HEK293 (cell line): ENCODE data around the gene SRPK1.
A peak's percentile ranks its signal among the peaks of the same experiment; 100 is the strongest.

Source experiments
- BCL11A ChIP-seq: fragments of 450-650 bp; formaldehyde crosslinking; IDR thresholded peaks from 2 replicates; pipeline ENCODE4 v1.5.1; 2016; ENCODE audit warnings: low read depth, missing biosample characterization, missing genetic modification characterization
- HOXA7 ChIP-seq: sonication (generic); formaldehyde crosslinking; IDR thresholded peaks from 2 replicates; pipeline ENCODE4 v1.8.1; 2022; ENCODE audit warnings: missing genetic modification reagents, borderline replicate concordance
- HOXC10 ChIP-seq: sonication (generic); formaldehyde crosslinking; IDR thresholded peaks from 2 replicates; pipeline ENCODE4 v1.8.1; 2023; ENCODE audit warnings: mild to moderate bottlenecking, missing genetic modification reagents
- KLF10 ChIP-seq: fragments of 450-650 bp; IDR thresholded peaks from 2 replicates; pipeline ENCODE4 v1.5.1; 2018; ENCODE audit warnings: missing biosample characterization, mild to moderate bottlenecking, missing genetic modification characterization
- ZFHX2 ChIP-seq: fragments of 450-650 bp; formaldehyde crosslinking; conservative IDR thresholded peaks from 2 replicates; pipeline ENCODE4 v1.5.1; 2016; ENCODE audit warnings: missing biosample characterization, missing genetic modification characterization
- ZNF114 ChIP-seq: fragments of 450-650 bp; formaldehyde crosslinking; IDR thresholded peaks from 2 replicates; pipeline ENCODE4 v1.5.0; 2017; ENCODE audit warnings: missing biosample characterization, missing genetic modification characterization
- ZNF221 ChIP-seq: fragments of 450-650 bp; formaldehyde crosslinking; IDR thresholded peaks from 2 replicates; pipeline ENCODE4 v1.5.1; 2017; ENCODE audit warnings: missing biosample characterization, missing genetic modification characterization, borderline replicate concordance
- ZNF24 ChIP-seq: fragments of 450-650 bp; formaldehyde crosslinking; IDR thresholded peaks from 2 replicates; pipeline ENCODE4 v1.5.1; 2016; ENCODE audit warnings: missing biosample characterization, missing genetic modification characterization
- ZNF292 ChIP-seq: fragments of 450-650 bp; formaldehyde crosslinking; IDR thresholded peaks from 2 replicates; pipeline ENCODE4 v1.5.1; 2016; ENCODE audit warnings: low read depth, missing biosample characterization, missing genetic modification characterization, borderline replicate concordance
- ZNF416 ChIP-seq: fragments of 450-650 bp; formaldehyde crosslinking; IDR thresholded peaks from 2 replicates; pipeline ENCODE4 v1.5.1; 2016; ENCODE audit warnings: missing biosample characterization, missing genetic modification characterization
- ZNF510 ChIP-seq: fragments of 450-650 bp; formaldehyde crosslinking; IDR thresholded peaks from 2 replicates; pipeline ENCODE4 v1.5.1; 2018; ENCODE audit warnings: mild to moderate bottlenecking, missing genetic modification characterization, missing biosample characterization; ENCODE audit not compliant: insufficient replicate concordance
- ZNF624 ChIP-seq: fragments of 450-650 bp; formaldehyde crosslinking; IDR thresholded peaks from 2 replicates; pipeline ENCODE4 v1.5.1; 2017; ENCODE audit warnings: missing biosample characterization, missing genetic modification characterization
- ZNF654 ChIP-seq: fragments of 450-650 bp; formaldehyde crosslinking; IDR thresholded peaks from 2 replicates; pipeline ENCODE4 v1.5.1; 2016; ENCODE audit warnings: low read depth, missing biosample characterization, missing genetic modification characterization
- ZNF660 ChIP-seq: fragments of 450-650 bp; IDR thresholded peaks from 2 replicates; pipeline ENCODE4 v1.5.1; 2018; ENCODE audit warnings: missing biosample characterization, mild to moderate bottlenecking, missing genetic modification characterization
- ZNF747 ChIP-seq: fragments of 450-650 bp; formaldehyde crosslinking; IDR thresholded peaks from 2 replicates; pipeline ENCODE4 v1.5.1; 2016; ENCODE audit warnings: missing biosample characterization, missing genetic modification characterization
- ZNF776 ChIP-seq: fragments of 450-650 bp; formaldehyde crosslinking; IDR thresholded peaks from 2 replicates; pipeline ENCODE4 v1.5.0; 2017; ENCODE audit warnings: missing biosample characterization, missing genetic modification characterization, borderline replicate concordance
- ZNF843 ChIP-seq: fragments of 450-650 bp; formaldehyde crosslinking; IDR thresholded peaks from 2 replicates; pipeline ENCODE4 v1.5.1; 2016; ENCODE audit warnings: missing biosample characterization, missing genetic modification characterization
- ZSCAN30 ChIP-seq: fragments of 450-650 bp; IDR thresholded peaks from 2 replicates; pipeline ENCODE4 v1.5.1; 2018; ENCODE audit warnings: missing biosample characterization, mild to moderate bottlenecking, missing genetic modification characterization, moderate library complexity
- ZXDB ChIP-seq: fragments of 450-650 bp; formaldehyde crosslinking; IDR thresholded peaks from 2 replicates; pipeline ENCODE4 v1.5.1; 2016; ENCODE audit warnings: missing biosample characterization, missing genetic modification characterization
- TF ChIP-seq, protein P1 (sequence below): sonication (generic); formaldehyde crosslinking; IDR thresholded peaks from 2 replicates; pipeline ENCODE4 v1.8.1; 2022; ENCODE audit warnings: mild to moderate bottlenecking, moderate library complexity, missing genetic modification reagents
- TF ChIP-seq, protein P2 (sequence below): fragments of 450-650 bp; formaldehyde crosslinking; IDR thresholded peaks from 2 replicates; pipeline ENCODE4 v1.5.1; 2016; ENCODE audit warnings: missing biosample characterization, missing genetic modification characterization
- TF ChIP-seq, protein P3 (sequence below): fragments of 450-650 bp; formaldehyde crosslinking; IDR thresholded peaks from 2 replicates; pipeline ENCODE4; 2016; ENCODE audit warnings: missing biosample characterization, missing genetic modification characterization
- TF ChIP-seq, protein P4 (sequence below): fragments of 450-650 bp; formaldehyde crosslinking; IDR thresholded peaks from 2 replicates; pipeline ENCODE4 v1.5.1; 2016; ENCODE audit warnings: missing biosample characterization, missing genetic modification characterization
- TF ChIP-seq, protein P5 (sequence below): fragments of 450-650 bp; formaldehyde crosslinking; IDR thresholded peaks from 2 replicates; pipeline ENCODE4 v1.5.1; 2016; ENCODE audit warnings: missing biosample characterization, missing genetic modification characterization
- TF ChIP-seq, protein P6 (sequence below): fragments of 450-650 bp; formaldehyde crosslinking; IDR thresholded peaks from 2 replicates; pipeline ENCODE4 v1.5.1; 2017; ENCODE audit warnings: missing biosample characterization, missing genetic modification characterization
- TF ChIP-seq, protein P7 (sequence below): fragments of 450-650 bp; formaldehyde crosslinking; optimal IDR thresholded peaks from 2 replicates; pipeline ENCODE3; 2016; ENCODE audit warnings: missing biosample characterization, mild to moderate bottlenecking, missing genetic modification characterization

Gene SRPK1

DNA sequence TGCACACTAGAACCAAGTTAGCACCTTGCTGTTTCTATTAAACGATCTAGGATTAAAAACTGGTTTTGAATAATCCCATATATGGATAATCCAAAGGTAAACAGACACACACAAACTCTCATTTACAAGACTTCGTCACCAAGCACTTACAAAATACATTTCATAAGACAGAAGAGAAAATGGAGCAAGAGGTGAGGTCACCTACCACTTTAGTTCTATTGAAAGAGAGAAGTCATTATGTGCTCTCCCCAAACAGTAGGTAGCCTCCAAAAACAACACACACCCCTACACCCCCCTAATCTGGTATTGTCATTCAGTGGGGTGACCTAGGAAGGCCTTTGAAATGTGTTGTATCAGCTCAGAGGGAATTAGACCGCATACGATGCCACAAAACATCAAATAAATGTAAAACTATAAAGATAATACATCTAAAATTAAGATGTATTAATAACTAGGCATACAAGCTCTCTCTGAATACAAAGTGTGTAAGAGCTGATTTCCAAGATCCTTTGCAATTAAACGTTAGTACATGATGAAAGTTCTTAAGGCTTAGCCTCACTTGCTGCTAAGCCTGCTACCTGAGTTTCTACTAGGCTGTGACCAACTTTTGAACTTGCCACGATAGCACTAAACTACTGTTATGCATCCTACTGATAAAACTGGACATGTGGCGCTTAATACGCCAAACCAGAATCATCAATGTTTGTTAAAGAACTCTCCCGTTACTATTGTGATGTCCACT lies 1.6 kb downstream of the SRPK1 start (continued):
- TF ChIP-seq, protein P1, sequence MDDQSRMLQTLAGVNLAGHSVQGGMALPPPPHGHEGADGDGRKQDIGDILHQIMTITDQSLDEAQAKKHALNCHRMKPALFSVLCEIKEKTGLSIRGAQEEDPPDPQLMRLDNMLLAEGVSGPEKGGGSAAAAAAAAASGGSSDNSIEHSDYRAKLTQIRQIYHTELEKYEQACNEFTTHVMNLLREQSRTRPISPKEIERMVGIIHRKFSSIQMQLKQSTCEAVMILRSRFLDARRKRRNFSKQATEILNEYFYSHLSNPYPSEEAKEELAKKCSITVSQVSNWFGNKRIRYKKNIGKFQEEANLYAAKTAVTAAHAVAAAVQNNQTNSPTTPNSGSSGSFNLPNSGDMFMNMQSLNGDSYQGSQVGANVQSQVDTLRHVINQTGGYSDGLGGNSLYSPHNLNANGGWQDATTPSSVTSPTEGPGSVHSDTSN (CRISPR knock-in tag): no peak
- TF ChIP-seq ZNF747 (tag by site-specific recombination) (no peak), ZNF776 (tag by site-specific recombination) (no peak), ZNF24 (tag by site-specific recombination) (0 out of 2 replicates have a peak, but pooled peaks have one; percentile 48), ZSCAN30 (tag by site-specific recombination) (no peak), ZNF416 (no peak), ZNF660 (tag by site-specific recombination) (peak; percentile 56; the same call in 1 of the 2 replicates), HOXC10 (CRISPR knock-in tag) (no peak), ZNF221 (tag by site-specific recombination) (no peak), BCL11A (no peak), ZNF510 (no peak), ZNF624 (tag by site-specific recombination) (no peak), ZNF114 (tag by site-specific recombination) (no peak), HOXA7 (CRISPR knock-in tag) (no peak), ZNF292 (tag by site-specific recombination) (no peak), KLF10 (tag by site-specific recombination) (0 out of 2 replicates have a peak, but pooled peaks have one; percentile 20), ZXDB (tag by site-specific recombination) (no peak), ZFHX2 (tag by site-specific recombination) (no peak), ZNF843 (tag by site-specific recombination) (no peak), ZNF654 (tag by site-specific recombination) (no peak)
- TF ChIP-seq, protein P2, sequence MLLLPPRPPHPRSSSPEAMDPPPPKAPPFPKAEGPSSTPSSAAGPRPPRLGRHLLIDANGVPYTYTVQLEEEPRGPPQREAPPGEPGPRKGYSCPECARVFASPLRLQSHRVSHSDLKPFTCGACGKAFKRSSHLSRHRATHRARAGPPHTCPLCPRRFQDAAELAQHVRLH (tag by site-specific recombination): no peak
- TF ChIP-seq, protein P3, sequence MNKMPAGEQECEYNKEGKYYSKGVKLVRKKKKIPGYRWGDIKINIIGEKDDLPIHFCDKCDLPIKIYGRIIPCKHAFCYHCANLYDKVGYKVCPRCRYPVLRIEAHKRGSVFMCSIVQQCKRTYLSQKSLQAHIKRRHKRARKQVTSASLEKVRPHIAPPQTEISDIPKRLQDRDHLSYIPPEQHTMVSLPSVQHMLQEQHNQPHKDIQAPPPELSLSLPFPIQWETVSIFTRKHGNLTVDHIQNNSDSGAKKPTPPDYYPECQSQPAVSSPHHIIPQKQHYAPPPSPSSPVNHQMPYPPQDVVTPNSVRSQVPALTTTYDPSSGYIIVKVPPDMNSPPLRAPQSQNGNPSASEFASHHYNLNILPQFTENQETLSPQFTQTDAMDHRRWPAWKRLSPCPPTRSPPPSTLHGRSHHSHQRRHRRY: no peak
- TF ChIP-seq, protein P4, sequence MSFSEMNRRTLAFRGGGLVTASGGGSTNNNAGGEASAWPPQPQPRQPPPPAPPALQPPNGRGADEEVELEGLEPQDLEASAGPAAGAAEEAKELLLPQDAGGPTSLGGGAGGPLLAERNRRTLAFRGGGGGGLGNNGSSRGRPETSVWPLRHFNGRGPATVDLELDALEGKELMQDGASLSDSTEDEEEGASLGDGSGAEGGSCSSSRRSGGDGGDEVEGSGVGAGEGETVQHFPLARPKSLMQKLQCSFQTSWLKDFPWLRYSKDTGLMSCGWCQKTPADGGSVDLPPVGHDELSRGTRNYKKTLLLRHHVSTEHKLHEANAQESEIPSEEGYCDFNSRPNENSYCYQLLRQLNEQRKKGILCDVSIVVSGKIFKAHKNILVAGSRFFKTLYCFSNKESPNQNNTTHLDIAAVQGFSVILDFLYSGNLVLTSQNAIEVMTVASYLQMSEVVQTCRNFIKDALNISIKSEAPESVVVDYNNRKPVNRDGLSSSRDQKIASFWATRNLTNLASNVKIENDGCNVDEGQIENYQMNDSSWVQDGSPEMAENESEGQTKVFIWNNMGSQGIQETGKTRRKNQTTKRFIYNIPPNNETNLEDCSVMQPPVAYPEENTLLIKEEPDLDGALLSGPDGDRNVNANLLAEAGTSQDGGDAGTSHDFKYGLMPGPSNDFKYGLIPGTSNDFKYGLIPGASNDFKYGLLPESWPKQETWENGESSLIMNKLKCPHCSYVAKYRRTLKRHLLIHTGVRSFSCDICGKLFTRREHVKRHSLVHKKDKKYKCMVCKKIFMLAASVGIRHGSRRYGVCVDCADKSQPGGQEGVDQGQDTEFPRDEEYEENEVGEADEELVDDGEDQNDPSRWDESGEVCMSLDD (tag by site-specific recombination): no peak
- TF ChIP-seq, protein P5, sequence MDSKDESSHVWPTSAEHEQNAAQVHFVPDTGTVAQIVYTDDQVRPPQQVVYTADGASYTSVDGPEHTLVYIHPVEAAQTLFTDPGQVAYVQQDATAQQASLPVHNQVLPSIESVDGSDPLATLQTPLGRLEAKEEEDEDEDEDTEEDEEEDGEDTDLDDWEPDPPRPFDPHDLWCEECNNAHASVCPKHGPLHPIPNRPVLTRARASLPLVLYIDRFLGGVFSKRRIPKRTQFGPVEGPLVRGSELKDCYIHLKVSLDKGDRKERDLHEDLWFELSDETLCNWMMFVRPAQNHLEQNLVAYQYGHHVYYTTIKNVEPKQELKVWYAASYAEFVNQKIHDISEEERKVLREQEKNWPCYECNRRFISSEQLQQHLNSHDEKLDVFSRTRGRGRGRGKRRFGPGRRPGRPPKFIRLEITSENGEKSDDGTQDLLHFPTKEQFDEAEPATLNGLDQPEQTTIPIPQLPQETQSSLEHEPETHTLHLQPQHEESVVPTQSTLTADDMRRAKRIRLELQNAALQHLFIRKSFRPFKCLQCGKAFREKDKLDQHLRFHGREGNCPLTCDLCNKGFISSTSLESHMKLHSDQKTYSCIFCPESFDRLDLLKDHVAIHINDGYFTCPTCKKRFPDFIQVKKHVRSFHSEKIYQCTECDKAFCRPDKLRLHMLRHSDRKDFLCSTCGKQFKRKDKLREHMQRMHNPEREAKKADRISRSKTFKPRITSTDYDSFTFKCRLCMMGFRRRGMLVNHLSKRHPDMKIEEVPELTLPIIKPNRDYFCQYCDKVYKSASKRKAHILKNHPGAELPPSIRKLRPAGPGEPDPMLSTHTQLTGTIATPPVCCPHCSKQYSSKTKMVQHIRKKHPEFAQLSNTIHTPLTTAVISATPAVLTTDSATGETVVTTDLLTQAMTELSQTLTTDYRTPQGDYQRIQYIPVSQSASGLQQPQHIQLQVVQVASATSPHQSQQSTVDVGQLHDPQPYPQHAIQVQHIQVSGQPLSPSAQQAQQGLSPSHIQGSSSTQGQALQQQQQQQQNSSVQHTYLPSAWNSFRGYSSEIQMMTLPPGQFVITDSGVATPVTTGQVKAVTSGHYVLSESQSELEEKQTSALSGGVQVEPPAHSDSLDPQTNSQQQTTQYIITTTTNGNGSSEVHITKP: peak; percentile 80
- TF ChIP-seq, protein P6, sequence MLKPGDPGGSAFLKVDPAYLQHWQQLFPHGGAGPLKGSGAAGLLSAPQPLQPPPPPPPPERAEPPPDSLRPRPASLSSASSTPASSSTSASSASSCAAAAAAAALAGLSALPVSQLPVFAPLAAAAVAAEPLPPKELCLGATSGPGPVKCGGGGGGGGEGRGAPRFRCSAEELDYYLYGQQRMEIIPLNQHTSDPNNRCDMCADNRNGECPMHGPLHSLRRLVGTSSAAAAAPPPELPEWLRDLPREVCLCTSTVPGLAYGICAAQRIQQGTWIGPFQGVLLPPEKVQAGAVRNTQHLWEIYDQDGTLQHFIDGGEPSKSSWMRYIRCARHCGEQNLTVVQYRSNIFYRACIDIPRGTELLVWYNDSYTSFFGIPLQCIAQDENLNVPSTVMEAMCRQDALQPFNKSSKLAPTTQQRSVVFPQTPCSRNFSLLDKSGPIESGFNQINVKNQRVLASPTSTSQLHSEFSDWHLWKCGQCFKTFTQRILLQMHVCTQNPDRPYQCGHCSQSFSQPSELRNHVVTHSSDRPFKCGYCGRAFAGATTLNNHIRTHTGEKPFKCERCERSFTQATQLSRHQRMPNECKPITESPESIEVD (tag by site-specific recombination): peak; percentile 90
- TF ChIP-seq, protein P7, sequence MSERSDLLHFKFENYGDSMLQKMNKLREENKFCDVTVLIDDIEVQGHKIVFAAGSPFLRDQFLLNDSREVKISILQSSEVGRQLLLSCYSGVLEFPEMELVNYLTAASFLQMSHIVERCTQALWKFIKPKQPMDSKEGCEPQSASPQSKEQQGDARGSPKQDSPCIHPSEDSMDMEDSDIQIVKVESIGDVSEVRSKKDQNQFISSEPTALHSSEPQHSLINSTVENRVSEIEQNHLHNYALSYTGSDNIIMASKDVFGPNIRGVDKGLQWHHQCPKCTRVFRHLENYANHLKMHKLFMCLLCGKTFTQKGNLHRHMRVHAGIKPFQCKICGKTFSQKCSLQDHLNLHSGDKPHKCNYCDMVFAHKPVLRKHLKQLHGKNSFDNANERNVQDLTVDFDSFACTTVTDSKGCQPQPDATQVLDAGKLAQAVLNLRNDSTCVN (tag by site-specific recombination): no peak
